ENCODE measurements around the gene LTBP1. TPM values are rescaled to one million over a fixed set of nuclear protein-coding genes. Genes with fewer than 3 reads are reported as not detected.
A peak's percentile ranks its signal among the peaks of the same experiment; 100 is the strongest.

LTBP1 gene
- total RNA-seq, 2 experiments from 2014 or later, result 0.06 TPM; not detected in 1

GRCh38 chr2:33208400-33208799 lies 261.6 kb downstream of the LTBP1 start:
- no peaks in the 10 kb centered on the region for H3K4me1 Mint-ChIP-seq (ENCODE audit: low read depth)
- ATAC-seq (ENCODE audit: poor library complexity), result no peak
- intact Hi-C loops (cut with DNase I, micrococcal nuclease), result no loop called here
- H3K4me3 Mint-ChIP-seq, result no peak overlapping the region
- H3K9me3 ChIP-seq (ENCODE audit: control insufficient read depth in 1 of 2, insufficient read depth in 1 of 2, low read length in 2 of 2), result no peaks in the 10 kb centered on the region
- no peaks in the 10 kb centered on the region for H3K36me3 Mint-ChIP-seq (ENCODE audit: low read depth)
- ChIA-PET CTCF (no interaction called here), POLR2A (no interaction called here)
- peak in 3 of 14 experiments; percentile 9 to 23 (median 17) for DNase-seq
- H3K27ac ChIP-seq (ENCODE audit: low read depth in 1 of 2, low read length in 2 of 2), result no peak overlapping the region
- no peaks in the 10 kb centered on the region for H3K27me3 Mint-ChIP-seq
- no peak overlapping the region for H3K4me3 ChIP-seq (ENCODE audit: low read length)
- no peaks in the 10 kb centered on the region for H3K9me3 Mint-ChIP-seq
- no peak for TF ChIP-seq CTCF (IDR thresholded peaks at IDR 0.05)
- H3K4me1 ChIP-seq (ENCODE audit: insufficient read depth, low read length), result no peaks in the 10 kb centered on the region
- H3K27ac Mint-ChIP-seq, result no peak overlapping the region
- H3K27me3 ChIP-seq (ENCODE audit: control insufficient read depth in 1 of 2, insufficient read depth in 2 of 2, low read length in 2 of 2), result no peaks in the 10 kb centered on the region
- H3K36me3 ChIP-seq (ENCODE audit: insufficient read depth, low read length), result no peaks in the 10 kb centered on the region

DNA sequence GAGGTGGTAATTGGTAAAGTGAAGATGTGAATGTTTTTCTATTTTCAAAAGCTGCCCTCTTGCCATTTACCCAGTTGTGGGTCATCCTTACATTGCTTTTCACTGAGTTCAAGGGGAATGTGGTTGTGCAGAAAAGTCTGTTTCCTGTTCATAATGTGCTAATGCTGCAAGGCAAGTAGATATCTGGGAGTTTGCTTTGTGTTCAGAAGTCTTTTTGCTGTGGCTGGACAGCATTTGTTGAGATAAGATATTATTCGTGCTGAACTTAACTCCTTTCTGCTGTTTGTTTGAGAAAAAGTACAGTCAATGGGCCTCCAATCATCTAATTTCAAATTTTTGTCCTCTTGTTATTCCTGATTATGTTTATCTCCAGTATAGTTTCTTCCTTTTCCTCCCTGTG lies 263.2 kb downstream of the LTBP1 start:
- no peak for ATAC-seq (ENCODE audit: poor library complexity)
- no peak for DNase-seq
- Histone ChIP-seq H3K36me3 (ENCODE audit: insufficient read depth, low read length) (no peaks in the 10 kb centered on the region), H3K4me3 (ENCODE audit: low read length) (no peak overlapping the region), H3K27ac (ENCODE audit: low read depth in 1 of 2, low read length in 2 of 2) (no peak overlapping the region), H3K9me3 (ENCODE audit: control insufficient read depth in 1 of 2, insufficient read depth in 1 of 2, low read length in 2 of 2) (no peaks in the 10 kb centered on the region), H3K27me3 (ENCODE audit: control insufficient read depth in 1 of 2, insufficient read depth in 2 of 2, low read length in 2 of 2) (no peaks in the 10 kb centered on the region), H3K4me1 (ENCODE audit: insufficient read depth, low read length) (no peaks in the 10 kb centered on the region)
- H3K27me3 Mint-ChIP-seq, result no peaks in the 10 kb centered on the region
- no peaks in the 10 kb centered on the region for H3K9me3 Mint-ChIP-seq
- ChIA-PET POLR2A (no interaction called here), CTCF (no interaction called here)
- no peaks in the 10 kb centered on the region for H3K4me1 Mint-ChIP-seq (ENCODE audit: low read depth)
- no peak overlapping the region for H3K4me3 Mint-ChIP-seq
- intact Hi-C loops (cut with DNase I, micrococcal nuclease), result no loop called here
- no peak for TF ChIP-seq CTCF (IDR thresholded peaks at IDR 0.05)
- no peaks in the 10 kb centered on the region for H3K36me3 Mint-ChIP-seq (ENCODE audit: low read depth)
- no peak overlapping the region for H3K27ac Mint-ChIP-seq

- TF ChIP-seq CTCF (IDR thresholded peaks at IDR 0.05), result no peak
- H3K4me3 ChIP-seq (ENCODE audit: low read length), result no peak overlapping the region
- H3K36me3 ChIP-seq (ENCODE audit: insufficient read depth, low read length), result no peaks in the 10 kb centered on the region
- no peaks in the 10 kb centered on the region for H3K4me1 ChIP-seq (ENCODE audit: insufficient read depth, low read length)
- Mint-ChIP-seq H3K4me3 (no peak overlapping the region), H3K27ac (no peak overlapping the region), H3K27me3 (no peaks in the 10 kb centered on the region), H3K9me3 (no peaks in the 10 kb centered on the region), H3K36me3 (ENCODE audit: low read depth) (no peaks in the 10 kb centered on the region), H3K4me1 (ENCODE audit: low read depth) (no peaks in the 10 kb centered on the region)
- H3K9me3 ChIP-seq (ENCODE audit: control insufficient read depth in 1 of 2, insufficient read depth in 1 of 2, low read length in 2 of 2), result no peaks in the 10 kb centered on the region
- no peak for ATAC-seq (ENCODE audit: poor library complexity)
- no peaks in the 10 kb centered on the region for H3K27me3 ChIP-seq (ENCODE audit: control insufficient read depth in 1 of 2, insufficient read depth in 2 of 2, low read length in 2 of 2)
- CTCF ChIA-PET, result no interaction called here
- intact Hi-C loops (cut with DNase I, micrococcal nuclease), result no loop called here
- POLR2A ChIA-PET, result no interaction called here
- no peak overlapping the region for H3K27ac ChIP-seq (ENCODE audit: low read depth in 1 of 2, low read length in 2 of 2)
- no peak for DNase-seq
Observed at GRCh38 chr2:33210626-33211025, 263.9 kb downstream of the LTBP1 start.
